ENCODE measurements around the gene INHBB.

INHBB gene

GRCh38 chr2:120392923-120393322 lies 47.0 kb downstream of the INHBB start:
- DNase-seq (ENCODE audit: extremely low spot score), result no peak
- ChIA-PET CTCF (no interaction called here), POLR2A (no interaction called here)
- TF ChIP-seq L3MBTL2 (conservative IDR thresholded peaks at IDR 0.05), result no peak
- no peak for TF ChIP-seq LEF1 (IDR thresholded peaks at IDR 0.05; ENCODE audit: borderline replicate concordance)
- TF ChIP-seq NFRKB (IDR thresholded peaks at IDR 0.05), result no peak
- TF ChIP-seq FOXK2 (IDR thresholded peaks at IDR 0.05), result no peak
- TF ChIP-seq FOXM1 (IDR thresholded peaks at IDR 0.05; ENCODE audit: borderline replicate concordance), result no peak
- no peak for TF ChIP-seq HDGF (IDR thresholded peaks at IDR 0.05; ENCODE audit: borderline replicate concordance)
- no peak for TF ChIP-seq PKNOX1 (IDR thresholded peaks at IDR 0.05)

GRCh38 chr2:120393456-120393855 lies 47.5 kb downstream of the INHBB start:
- CTCF ChIA-PET, result no interaction called here
- no peak for DNase-seq (ENCODE audit: extremely low spot score)
- POLR2A ChIA-PET, result no interaction called here
- TF ChIP-seq L3MBTL2 (conservative IDR thresholded peaks at IDR 0.05) (no peak), TARDBP (IDR thresholded peaks at IDR 0.05) (no peak)

- no peak for DNase-seq (ENCODE audit: extremely low spot score)
- POLR2A ChIA-PET, result interaction anchor here (0.6 kb wide), 1 partner anchor 48 kb away, joined by 3 read pairs; no protein-coding TSS in a partner anchor
These were observed 48.8 kb downstream of the INHBB start for GRCh38 chr2:120394764-120395163.

GRCh38 chr2:120395221-120396012 lies 49.5 kb downstream of the INHBB start:
- no peak for DNase-seq (ENCODE audit: extremely low spot score)
- POLR2A ChIA-PET, result interaction anchor here (0.6 kb wide), 2 partner anchors 8 to 49 kb away, joined by 3 read pairs; no protein-coding TSS in a partner anchor
- CTCF ChIA-PET, result no interaction called here
- TF ChIP-seq ARNT (IDR thresholded peaks at IDR 0.05) (no peak), LEF1 (IDR thresholded peaks at IDR 0.05; ENCODE audit: borderline replicate concordance) (no peak)

More at GRCh38 chr2:120394764-120395163, 48.8 kb downstream of the INHBB start:
- CTCF ChIA-PET, result no interaction called here
- no peak for TF ChIP-seq TARDBP (IDR thresholded peaks at IDR 0.05)
- TF ChIP-seq ARNT (IDR thresholded peaks at IDR 0.05), result no peak
- TF ChIP-seq FOXM1 (IDR thresholded peaks at IDR 0.05; ENCODE audit: borderline replicate concordance), result no peak
- TF ChIP-seq NFRKB (IDR thresholded peaks at IDR 0.05), result no peak
- no peak for TF ChIP-seq SP1 (IDR thresholded peaks at IDR 0.05)
- TF ChIP-seq FOXK2 (IDR thresholded peaks at IDR 0.05), result no peak
- no peak for TF ChIP-seq LEF1 (IDR thresholded peaks at IDR 0.05; ENCODE audit: borderline replicate concordance)
- no peak for TF ChIP-seq ELF4 (IDR thresholded peaks at IDR 0.05)
- TF ChIP-seq BHLHE40 (IDR thresholded peaks at IDR 0.05; ENCODE audit: borderline replicate concordance), result no peak
- no peak for TF ChIP-seq ZNF384 (IDR thresholded peaks at IDR 0.05)
- no peak for TF ChIP-seq L3MBTL2 (conservative IDR thresholded peaks at IDR 0.05)
- TF ChIP-seq SUZ12 (IDR thresholded peaks at IDR 0.05), result no peak
- TF ChIP-seq FOXA1 (IDR thresholded peaks at IDR 0.05), result no peak

GRCh38 chr2:120396013-120396860 lies 50.3 kb downstream of the INHBB start:
- TF ChIP-seq BHLHE40 (IDR thresholded peaks at IDR 0.05; ENCODE audit: borderline replicate concordance), result no peak
- peak; percentile 35 for DNase-seq (ENCODE audit: extremely low spot score)
- ChIA-PET CTCF (no interaction called here), POLR2A (no interaction called here)

GRCh38 chr2:120396861-120397811 lies 51.2 kb downstream of the INHBB start:
- ChIA-PET POLR2A (no interaction called here), CTCF (no interaction called here)
- TF ChIP-seq TARDBP (IDR thresholded peaks at IDR 0.05), result no peak
- TF ChIP-seq ELF4 (IDR thresholded peaks at IDR 0.05), result no peak
- TF ChIP-seq ARNT (IDR thresholded peaks at IDR 0.05), result no peak
- TF ChIP-seq L3MBTL2 (conservative IDR thresholded peaks at IDR 0.05), result no peak
- no peak for DNase-seq (ENCODE audit: extremely low spot score)

GRCh38 chr2:120398051-120398995 lies 52.4 kb downstream of the INHBB start:
- DNase-seq (ENCODE audit: extremely low spot score), result no peak
- CTCF ChIA-PET, result no interaction called here
- POLR2A ChIA-PET, result no interaction called here
- TF ChIP-seq ZNF384 (IDR thresholded peaks at IDR 0.05) (no peak), SUZ12 (IDR thresholded peaks at IDR 0.05) (no peak), CTBP1 (IDR thresholded peaks at IDR 0.05; ENCODE audit: borderline replicate concordance) (no peak), ARNT (IDR thresholded peaks at IDR 0.05) (no peak), L3MBTL2 (conservative IDR thresholded peaks at IDR 0.05) (no peak), BHLHE40 (IDR thresholded peaks at IDR 0.05; ENCODE audit: borderline replicate concordance) (no peak), FOXM1 (IDR thresholded peaks at IDR 0.05; ENCODE audit: borderline replicate concordance) (no peak), LEF1 (IDR thresholded peaks at IDR 0.05; ENCODE audit: borderline replicate concordance) (no peak)
